GM10248 (cell line): ENCODE results near the gene NXPH4.

Source experiments
- CTCF ChIA-PET: fragments of 300-600 bp; sonication (Branson Sonifier 250); formaldehyde crosslinking; extraction: SDS; loops from one replicate; lab custom pipeline; 2021; ENCODE audit warnings: antibody characterized with exemption; lab: Yijun Ruan, JAX
- POLR2A ChIA-PET: fragments of 350-650 bp; sonication (Branson Sonifier 250); formaldehyde crosslinking; extraction: SDS; loops from one replicate; lab custom pipeline; 2020; ENCODE audit warnings: antibody characterized with exemption; lab: Yijun Ruan, JAX
- DNase-seq: peaks from one replicate; pipeline ENCODE4 v3.0.0; 2012; ENCODE audit errors: extremely low spot score
- TF ChIP-seq, protein P1 (sequence below): IDR thresholded peaks from 2 replicates; pipeline ENCODE4 v1.5.1; 2012; ENCODE audit warnings: mild to moderate bottlenecking, low read depth; ENCODE audit errors: extremely low read depth, missing control alignments, control extremely low read depth

NXPH4 gene

GRCh38 chr12:57244312-57244696, 27.7 kb downstream of the NXPH4 start:
- ChIA-PET CTCF (interaction anchor here (0.7 to 22.8 kb wide), 14 partner anchors 9 to 273 kb away, joined by 3 to 403 read pairs (median 12); partner anchors contain the start of genes GLI1, INHBE, NXPH4 and SHMT2), POLR2A (no interaction called here)
- TF ChIP-seq, protein P1, sequence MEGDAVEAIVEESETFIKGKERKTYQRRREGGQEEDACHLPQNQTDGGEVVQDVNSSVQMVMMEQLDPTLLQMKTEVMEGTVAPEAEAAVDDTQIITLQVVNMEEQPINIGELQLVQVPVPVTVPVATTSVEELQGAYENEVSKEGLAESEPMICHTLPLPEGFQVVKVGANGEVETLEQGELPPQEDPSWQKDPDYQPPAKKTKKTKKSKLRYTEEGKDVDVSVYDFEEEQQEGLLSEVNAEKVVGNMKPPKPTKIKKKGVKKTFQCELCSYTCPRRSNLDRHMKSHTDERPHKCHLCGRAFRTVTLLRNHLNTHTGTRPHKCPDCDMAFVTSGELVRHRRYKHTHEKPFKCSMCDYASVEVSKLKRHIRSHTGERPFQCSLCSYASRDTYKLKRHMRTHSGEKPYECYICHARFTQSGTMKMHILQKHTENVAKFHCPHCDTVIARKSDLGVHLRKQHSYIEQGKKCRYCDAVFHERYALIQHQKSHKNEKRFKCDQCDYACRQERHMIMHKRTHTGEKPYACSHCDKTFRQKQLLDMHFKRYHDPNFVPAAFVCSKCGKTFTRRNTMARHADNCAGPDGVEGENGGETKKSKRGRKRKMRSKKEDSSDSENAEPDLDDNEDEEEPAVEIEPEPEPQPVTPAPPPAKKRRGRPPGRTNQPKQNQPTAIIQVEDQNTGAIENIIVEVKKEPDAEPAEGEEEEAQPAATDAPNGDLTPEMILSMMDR = no peak
- no peak for DNase-seq

DNA sequence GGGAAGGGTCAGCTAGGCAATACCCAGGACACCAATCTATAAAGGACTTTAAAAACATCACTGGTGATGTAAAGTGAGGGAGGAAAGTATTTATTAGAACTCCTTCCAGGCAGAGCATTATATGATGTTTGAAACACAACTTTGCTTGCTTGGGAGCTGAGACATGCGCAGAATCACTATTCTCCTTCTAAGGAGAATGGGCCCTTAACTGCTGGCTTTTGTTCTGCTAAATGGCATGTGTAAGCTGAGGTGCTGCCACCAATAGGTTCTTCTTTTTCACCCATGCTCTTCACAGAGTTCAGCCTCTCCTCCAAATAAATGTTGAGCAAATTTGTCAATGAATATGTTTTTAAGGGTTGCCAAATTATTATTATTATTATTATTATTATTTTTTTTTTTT, 30.4 kb downstream of the NXPH4 start:
- POLR2A ChIA-PET = interaction anchor here (0.7 kb wide), 1 partner anchor 74 kb away, joined by 3 read pairs; no protein-coding TSS in a partner anchor

DNA sequence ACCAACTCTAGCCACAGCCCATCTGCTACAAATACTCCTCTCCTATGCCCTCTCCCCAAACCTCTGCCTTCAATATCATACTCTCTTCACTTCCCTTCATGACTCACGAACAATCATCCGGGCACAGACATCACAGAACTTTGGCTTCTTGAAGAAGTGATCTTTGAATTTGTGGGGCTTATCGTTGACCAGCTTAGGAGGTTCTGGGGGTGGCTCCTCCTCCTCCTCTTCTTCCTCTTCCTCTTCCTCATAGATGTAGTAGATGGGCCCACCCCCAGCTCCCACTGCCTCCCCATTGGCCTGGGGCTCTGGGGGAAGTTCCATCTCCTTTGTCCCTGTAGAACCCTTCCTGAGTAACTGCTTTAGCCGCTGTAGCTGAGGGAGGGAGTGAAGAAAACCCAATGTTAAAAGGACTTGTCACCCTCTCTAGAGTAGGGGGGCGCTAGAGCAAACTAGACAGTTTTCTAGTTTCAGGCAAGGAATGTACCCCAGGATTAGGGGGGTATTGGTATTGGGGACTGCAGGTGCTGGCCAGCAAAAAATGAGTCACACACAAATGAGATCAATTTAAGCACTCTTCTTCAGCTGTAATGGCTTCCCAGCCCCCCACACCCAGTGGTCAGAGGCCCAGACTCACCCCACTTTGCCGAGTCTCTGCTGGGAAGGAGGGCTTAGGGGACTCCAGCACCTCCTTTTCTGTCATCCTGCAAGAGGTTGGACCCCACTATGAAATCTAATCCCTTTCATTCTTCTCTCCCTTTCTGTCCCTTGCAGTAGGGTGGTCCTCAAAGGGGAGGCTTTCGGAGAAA, 32.5 kb downstream of the NXPH4 start:
- ChIA-PET POLR2A (no interaction called here), CTCF (interaction anchor here (0.6 to 5.3 kb wide), 10 partner anchors 10 to 210 kb away, joined by 3 to 48 read pairs (median 6); partner anchors contain the start of gene GLI1)
- DNase-seq = peak; percentile 53
- TF ChIP-seq, protein P1 = no peak

More for the DNA sequence above, 30.4 kb downstream of the NXPH4 start:
- DNase-seq = no peak
- TF ChIP-seq, protein P1 = no peak
- CTCF ChIA-PET = interaction anchor here (1.2 to 22.8 kb wide), 5 partner anchors 8 to 212 kb away, joined by 3 to 403 read pairs (median 48); partner anchors contain the start of genes GLI1, INHBE and NXPH4

GRCh38 chr12:57250541-57250940, 33.9 kb downstream of the NXPH4 start:
- DNase-seq = no peak
- TF ChIP-seq, protein P1 = no peak
- CTCF ChIA-PET = interaction anchor here (1.0 to 5.3 kb wide), 13 partner anchors 8 to 213 kb away, joined by 3 to 48 read pairs (median 7); no protein-coding TSS in a partner anchor
- POLR2A ChIA-PET = interaction anchor here (0.6 kb wide), 2 partner anchors 26 to 325 kb away, joined by 3 to 7 read pairs; no protein-coding TSS in a partner anchor

DNA sequence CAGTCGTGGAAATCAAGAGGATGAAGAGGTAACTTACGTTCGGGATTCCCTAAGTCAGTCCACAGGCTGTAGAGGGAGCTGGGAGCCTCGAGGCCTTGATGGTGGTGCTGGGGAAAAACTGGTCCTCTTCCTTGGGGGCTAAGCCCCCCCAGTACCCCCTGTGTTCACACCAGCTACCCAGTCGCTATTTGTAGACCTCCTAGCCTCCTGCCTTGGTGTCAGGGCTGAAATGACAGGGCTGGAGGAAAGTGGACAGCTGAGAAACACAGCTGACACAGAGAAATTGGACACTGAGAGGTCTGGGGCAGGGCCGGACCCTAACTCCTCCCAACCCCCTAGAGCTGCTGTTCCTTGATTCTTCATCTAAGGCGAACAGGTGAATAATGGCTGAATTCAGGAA, 34.4 kb downstream of the NXPH4 start, which contains the start of gene STAC3:
Gene STAC3, minus strand, starts transcription at position 232 of the 400 bp plus-strand sequence. CDS start 1,551 bp downstream, outside the sequence.
- POLR2A ChIA-PET = no interaction called here
- DNase-seq = no peak
- TF ChIP-seq, protein P1 = no peak
- CTCF ChIA-PET = interaction anchor here (1.0 to 5.3 kb wide), 15 partner anchors 8 to 212 kb away, joined by 3 to 48 read pairs (median 6); no protein-coding TSS in a partner anchor

DNA sequence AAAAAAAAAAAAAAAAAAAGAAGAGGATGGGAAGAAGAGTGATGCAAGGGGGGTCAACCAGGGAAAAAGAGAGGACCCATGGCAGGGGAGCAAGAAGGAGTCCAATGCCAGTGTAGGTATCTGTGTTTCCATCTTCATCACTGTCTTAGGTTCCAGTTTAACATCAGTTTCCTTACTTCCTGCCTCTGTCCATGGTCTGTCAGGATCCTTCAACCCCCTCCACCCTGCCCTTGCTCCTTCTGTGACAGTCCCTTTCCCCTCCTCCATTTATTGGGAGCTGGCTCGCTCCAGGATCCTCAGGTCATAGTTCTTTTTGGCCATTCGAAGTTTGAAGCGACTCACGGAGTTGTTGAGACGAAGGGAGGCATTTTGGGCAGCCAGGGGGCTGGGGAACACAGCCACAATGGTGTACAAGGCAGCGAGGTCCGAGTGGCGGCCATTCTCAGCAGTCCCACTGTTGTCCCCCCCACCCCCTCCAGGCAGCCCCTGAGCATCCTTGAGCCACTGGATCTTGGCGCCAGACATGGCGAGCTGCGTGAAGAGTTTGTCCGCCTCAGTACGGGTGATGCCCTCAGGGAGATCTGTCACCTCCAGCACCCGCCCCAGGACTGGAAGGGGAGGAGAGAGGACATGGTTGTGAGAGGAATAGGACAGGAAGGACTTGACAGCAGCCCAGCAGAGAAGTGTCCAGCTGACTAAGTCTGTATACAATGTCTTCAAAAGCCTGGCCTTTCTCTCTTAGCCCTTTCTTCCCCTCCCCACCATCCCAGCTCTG, 38.1 kb downstream of the NXPH4 start:
- CTCF ChIA-PET = interaction anchor here (0.8 to 5.0 kb wide), 4 partner anchors 9 to 204 kb away, joined by 3 to 24 read pairs (median 6); no protein-coding TSS in a partner anchor
- TF ChIP-seq, protein P1 = no peak
- no peak for DNase-seq
- POLR2A ChIA-PET = no interaction called here
